Liver (tissue), 3 donors: ENCODE data around the gene DSPP.

Source experiments
- FOXA1 ChIP-seq: IDR thresholded peaks from 2 replicates; pipeline ENCODE4 v1.6.1; 2016; ENCODE audit warnings: antibody characterized with exemption
- RXRA ChIP-seq, 2 donors: IDR thresholded peaks; 2 replicates each; pipeline ENCODE4 v1.6.1; 2017 to 2018; ENCODE audit warnings: antibody characterized with exemption in 2 of 2, mild to moderate bottlenecking in 1 of 2
- TAF1 ChIP-seq: conservative IDR thresholded peaks from 2 replicates; pipeline ENCODE4 v1.6.1; 2016; ENCODE audit warnings: antibody characterized with exemption, mild to moderate bottlenecking
- TF ChIP-seq, protein P1 (sequence below): fragments of 150-350 bp; IDR thresholded peaks from 2 replicates; pipeline ENCODE4 v1.5.1; 2017; ENCODE audit warnings: improper control_type of control experiment, low read depth, low read length; ENCODE audit not compliant: missing input control
- TF ChIP-seq, protein P2 (sequence below): IDR thresholded peaks from 2 replicates; pipeline ENCODE4 v1.6.1; 2016; ENCODE audit warnings: antibody characterized with exemption
- donor health status: healthy.
- donor health status: healthy.

DNA sequence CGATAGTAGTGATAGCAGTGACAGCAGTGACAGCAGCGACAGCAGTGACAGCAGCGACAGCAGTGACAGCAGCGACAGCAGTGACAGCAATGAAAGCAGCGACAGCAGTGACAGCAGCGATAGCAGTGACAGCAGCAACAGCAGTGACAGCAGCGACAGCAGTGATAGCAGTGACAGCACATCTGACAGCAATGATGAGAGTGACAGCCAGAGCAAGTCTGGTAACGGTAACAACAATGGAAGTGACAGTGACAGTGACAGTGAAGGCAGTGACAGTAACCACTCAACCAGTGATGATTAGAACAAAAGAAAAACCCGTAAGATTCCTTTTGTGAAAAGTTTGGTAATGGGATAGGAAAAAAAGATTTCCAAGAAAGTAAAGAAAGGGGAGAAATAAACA, 7.9 kb downstream of the DSPP start:
- TF ChIP-seq, protein P1, sequence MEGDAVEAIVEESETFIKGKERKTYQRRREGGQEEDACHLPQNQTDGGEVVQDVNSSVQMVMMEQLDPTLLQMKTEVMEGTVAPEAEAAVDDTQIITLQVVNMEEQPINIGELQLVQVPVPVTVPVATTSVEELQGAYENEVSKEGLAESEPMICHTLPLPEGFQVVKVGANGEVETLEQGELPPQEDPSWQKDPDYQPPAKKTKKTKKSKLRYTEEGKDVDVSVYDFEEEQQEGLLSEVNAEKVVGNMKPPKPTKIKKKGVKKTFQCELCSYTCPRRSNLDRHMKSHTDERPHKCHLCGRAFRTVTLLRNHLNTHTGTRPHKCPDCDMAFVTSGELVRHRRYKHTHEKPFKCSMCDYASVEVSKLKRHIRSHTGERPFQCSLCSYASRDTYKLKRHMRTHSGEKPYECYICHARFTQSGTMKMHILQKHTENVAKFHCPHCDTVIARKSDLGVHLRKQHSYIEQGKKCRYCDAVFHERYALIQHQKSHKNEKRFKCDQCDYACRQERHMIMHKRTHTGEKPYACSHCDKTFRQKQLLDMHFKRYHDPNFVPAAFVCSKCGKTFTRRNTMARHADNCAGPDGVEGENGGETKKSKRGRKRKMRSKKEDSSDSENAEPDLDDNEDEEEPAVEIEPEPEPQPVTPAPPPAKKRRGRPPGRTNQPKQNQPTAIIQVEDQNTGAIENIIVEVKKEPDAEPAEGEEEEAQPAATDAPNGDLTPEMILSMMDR: no peak
- TF ChIP-seq, protein P2, sequence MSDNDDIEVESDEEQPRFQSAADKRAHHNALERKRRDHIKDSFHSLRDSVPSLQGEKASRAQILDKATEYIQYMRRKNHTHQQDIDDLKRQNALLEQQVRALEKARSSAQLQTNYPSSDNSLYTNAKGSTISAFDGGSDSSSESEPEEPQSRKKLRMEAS: no peak
- TF ChIP-seq RXRA (IDR thresholded peaks at IDR 0.05) (no peak), FOXA1 (no peak), TAF1 (no peak)
